GM21390 (cell line): ENCODE results near the gene ORAI1.
"Not testable (repeated sequence)": the region's sequence is repeated elsewhere in the genome, so short reads cannot be mapped to it uniquely, and the experiment has no call there.

ENCODE experiments used
- ATAC-seq: cut with Tn5 transposase; IDR thresholded peaks from one replicate; pipeline ENCODE4 v1.9.1; 2021; ENCODE audit not compliant: unreplicated experiment

The ORAI1 gene

DNA sequence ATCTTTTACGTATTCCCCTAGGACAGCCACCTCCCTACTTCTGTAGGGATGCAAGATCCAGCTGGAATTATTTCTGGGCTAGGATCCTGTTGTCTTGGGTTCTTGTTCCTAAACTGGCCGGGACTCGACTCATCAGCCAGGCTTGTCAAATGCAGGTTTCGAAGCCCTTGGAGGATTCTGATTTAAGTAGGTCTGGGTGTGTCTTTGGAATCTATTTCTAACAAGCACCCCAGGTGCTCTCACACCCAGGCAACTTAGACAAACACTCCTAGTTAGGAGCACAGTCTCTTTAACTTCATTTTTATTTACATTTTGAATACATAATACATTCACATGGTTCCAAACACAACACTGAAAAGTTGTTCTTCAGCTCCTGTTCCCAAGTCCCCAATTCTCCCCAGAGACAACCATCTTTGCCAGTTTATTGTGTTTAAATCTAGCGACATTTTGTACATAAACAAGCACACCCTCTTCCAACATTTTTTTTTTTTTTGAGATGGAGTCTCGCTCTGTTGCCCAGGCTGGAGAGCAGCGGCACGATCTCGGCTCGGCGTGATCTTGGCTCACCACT is 22.2 kb downstream of the ORAI1 start:
- no peak for ATAC-seq

DNA sequence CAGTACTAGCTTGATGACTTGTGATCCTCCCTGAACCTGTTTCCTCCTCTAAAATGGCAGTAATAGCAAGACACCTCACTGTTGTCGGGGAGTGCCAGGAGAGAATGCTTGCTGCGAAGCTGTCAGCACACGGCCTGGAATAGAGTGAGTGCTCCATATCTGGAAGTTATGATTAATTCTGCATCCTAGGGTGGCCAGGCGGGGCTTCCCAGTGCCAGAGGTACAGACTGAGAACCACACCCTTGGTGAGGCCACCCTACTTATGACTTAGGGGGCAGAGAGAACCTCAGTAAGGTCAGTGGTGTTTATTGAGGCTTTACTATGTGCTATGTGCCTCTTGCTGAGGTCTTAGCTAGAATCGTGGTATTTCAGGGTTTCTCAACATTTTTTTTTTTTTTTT is 23.0 kb downstream of the ORAI1 start:
- no peak for ATAC-seq

DNA sequence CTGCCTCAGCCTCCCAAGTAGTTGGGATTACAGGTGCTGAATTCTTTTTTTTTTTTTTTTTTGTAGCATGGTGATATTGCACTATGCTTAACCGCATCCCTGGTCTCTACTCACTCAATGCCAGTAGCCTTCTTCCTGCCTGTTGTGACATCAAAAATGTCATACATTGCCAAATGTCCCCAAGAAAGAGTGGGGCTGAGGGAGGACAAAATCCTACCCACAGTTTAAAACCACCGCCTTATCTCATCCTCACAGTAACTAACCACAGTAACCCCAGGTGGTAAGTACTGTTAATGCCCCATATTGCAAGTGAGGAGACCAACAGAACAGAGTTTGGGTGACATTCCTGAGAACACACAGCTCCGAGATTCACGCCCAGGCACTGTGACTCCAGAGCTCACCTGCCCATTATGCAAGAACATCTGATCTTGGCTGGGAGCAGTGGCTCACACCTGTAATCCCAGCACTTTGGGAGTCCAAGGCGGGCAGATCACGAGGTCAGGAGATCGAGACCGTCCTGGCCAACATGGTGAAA is 23.6 kb downstream of the ORAI1 start:
- no peak for ATAC-seq

DNA sequence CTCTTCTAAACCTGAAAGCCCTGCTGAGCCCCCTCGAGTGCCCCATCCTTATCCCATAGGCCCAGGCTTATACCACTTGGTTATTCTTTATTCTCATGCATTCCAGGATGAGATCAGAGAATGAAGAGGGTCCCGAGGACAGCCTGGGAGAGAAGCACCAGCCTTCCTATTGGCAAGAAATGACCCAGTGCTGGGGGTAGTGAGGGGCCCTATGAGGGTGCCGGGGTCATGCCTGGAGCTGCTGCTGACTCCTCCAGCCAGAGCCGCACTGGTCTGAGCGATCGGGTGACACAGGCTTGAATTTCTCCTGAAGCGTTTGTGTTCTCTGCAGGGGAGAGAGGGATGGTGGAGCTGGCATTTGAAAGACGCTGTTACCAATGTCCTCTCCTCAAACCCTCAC is 25.0 kb downstream of the ORAI1 start:
- ATAC-seq = no peak

DNA sequence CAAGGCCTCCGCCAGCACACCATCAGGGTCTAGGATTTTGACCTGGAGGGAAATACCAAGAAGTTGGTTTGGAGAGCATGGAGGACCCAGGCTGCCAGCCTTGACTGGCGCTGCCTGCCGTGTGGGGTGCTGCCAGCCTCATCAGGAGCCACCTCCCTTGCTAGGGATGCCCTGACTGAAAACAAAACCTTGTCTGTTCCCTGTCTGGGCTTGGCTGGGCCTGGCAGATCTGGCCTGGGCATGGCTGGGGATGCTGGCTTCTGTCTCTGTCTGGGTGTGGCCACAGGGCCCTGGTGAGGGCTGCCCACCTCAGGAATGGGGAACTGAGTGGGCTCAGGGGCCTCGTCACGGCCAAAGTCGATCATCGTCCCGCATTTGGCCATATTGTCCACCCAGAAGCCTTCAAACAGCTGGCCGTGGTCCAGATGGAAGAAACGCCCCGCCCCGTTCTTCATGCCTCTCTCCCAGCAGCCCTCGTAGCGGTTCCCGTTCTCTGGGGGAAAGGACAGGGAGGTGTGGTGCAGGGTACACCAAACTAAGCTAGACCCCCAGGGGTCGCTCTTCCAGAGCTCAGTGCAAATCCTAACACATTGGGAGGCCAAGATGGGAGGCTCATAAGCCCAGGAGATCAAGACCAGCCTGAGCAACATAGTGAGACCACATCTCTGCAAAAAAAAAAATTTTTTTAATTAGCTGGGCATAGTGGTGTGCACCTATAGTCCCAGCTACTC is 26.6 kb downstream of the ORAI1 start:
- ATAC-seq = no peak

DNA sequence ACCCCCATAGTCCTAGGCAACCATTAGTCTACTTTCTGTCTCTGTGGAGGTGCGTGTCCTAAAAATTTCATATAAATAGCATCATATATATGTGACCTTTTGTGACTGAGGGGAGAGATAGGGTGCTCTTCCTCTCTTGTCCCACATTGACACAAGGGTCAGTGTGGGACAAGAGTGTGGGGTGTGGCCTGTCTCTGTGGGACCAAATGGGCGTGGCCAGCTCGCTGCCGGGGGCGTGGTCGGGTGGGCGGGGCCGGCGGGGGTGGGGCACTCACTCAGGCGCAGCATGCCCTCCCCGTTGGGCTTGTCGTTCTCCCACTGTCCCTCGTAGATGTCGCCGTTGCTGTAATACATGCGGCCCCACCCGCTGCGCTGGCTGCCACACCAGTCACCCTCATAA is 27.7 kb downstream of the ORAI1 start:
- ATAC-seq = no peak

DNA sequence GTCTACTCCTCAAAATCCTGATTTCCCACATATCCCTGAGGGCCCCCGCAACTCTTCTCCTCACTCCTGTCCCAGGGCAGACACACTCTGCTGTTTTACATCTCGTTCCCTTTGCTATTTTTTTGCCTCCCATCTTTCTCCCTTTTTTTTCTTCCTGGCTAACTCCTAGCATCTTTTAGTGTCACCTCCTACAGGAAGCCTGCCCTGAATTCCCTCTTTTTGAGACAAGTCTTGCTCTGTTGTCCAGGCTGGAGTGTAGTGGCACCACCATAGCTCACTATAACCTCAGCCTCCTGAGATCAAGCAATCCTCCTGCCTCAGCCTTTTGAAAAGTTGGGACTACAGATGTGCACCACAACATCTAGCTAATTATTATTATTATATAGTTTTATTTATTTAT is 29.8 kb downstream of the ORAI1 start:
- no peak for ATAC-seq

DNA sequence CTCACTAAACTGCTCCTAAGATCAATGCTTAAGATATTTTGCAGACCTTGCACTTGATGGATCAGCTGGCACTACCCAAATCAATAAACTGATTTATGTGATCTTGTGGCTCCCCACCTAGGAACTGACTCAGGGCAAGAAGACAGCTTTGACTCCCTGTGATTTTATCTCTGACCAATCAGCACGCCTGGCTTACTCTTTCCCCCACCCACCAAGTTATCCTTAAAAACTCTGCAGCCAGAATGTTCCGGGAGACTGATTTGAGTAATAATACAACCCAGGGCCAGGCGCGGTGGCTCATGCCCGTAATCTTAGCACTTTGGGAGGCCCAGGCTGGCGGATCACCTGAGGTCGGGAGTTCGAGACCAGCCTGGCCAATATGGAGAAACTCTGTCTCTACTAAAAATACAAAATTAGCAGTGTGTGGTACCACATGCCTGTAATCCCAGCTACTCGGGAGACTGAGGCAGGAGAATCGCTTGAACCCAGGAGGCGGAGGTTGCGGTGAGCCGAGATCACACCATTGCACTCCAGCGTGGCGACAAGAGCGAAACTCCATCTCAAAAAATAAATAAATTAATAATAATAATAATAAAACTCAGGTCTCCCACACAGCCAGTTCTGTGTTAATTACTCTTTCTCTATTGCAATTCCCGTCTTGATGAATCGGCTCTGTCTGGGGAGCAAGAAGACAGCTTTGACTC is 31.1 kb downstream of the ORAI1 start:
- ATAC-seq = no peak

DNA sequence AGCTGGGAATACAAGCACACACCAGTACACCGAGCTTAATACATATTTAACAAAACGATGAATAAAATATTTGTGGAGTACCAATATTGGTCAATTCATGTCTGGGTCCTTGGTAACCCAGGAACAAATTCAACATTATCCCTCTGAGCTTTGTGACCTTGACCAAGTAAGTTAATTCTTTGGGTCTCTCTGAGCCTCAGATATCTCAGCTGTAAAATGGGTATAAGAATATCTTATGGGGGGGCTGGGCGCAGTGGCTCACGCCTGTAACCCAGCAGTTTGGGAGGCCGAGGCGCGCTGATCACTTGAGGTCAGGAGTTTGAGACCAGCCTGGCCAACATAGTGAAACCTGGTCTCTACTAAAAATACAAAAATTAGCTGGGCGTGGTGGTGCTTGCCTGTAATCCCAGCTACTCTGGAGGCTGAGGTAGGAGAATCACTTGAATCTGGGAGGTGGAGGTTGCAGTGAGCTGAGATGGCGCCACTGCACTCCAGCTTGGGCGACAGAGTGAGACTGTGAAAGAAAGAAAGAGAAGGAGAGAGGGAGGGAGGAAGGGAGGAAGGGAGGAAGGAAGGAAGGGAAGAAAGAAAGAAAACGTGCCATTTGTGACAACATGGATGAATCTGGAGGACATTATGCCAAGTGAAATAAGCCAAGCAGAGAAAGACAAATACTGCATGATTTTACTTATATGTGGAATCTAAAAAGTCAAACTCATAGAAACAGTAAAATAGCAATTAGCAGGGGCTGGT is 35.2 kb downstream of the ORAI1 start:
- ATAC-seq = not testable (repeated sequence)

DNA sequence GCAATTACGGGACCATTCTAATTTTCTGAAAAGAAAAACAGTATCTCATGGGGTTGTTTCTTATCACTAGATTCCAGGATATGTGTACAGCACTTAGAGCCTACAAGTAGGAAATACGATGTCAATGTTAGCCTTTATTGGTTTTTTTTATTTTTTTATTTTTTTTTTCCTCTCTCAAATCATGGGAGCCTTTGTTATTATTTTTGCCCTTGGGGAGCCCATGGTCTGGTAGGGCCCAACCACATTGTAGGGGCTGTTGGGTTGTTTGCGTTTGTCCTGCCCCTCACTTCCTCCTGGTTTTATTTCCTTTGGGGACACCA is 37.2 kb downstream of the ORAI1 start:
- no peak for ATAC-seq

DNA sequence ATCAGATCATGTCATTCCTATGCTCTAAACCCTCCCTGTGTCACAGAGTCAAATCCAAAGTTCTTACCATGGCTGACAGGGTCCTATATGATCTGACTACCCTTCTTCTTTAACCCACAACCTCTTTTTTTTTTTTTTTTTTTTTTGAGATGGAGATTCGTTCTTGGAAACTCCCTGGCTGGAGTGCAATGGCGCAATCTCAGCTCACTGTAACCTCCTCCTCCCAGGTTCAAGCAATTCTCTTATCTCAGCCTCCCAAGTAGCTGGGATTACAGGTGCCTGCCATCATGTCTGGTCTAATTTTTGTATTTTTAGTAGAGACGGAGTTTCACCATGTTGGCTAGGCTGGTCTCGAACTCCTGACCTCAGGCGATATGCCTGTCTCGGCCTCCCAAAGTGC is 40.5 kb downstream of the ORAI1 start:
- not testable (repeated sequence) for ATAC-seq

DNA sequence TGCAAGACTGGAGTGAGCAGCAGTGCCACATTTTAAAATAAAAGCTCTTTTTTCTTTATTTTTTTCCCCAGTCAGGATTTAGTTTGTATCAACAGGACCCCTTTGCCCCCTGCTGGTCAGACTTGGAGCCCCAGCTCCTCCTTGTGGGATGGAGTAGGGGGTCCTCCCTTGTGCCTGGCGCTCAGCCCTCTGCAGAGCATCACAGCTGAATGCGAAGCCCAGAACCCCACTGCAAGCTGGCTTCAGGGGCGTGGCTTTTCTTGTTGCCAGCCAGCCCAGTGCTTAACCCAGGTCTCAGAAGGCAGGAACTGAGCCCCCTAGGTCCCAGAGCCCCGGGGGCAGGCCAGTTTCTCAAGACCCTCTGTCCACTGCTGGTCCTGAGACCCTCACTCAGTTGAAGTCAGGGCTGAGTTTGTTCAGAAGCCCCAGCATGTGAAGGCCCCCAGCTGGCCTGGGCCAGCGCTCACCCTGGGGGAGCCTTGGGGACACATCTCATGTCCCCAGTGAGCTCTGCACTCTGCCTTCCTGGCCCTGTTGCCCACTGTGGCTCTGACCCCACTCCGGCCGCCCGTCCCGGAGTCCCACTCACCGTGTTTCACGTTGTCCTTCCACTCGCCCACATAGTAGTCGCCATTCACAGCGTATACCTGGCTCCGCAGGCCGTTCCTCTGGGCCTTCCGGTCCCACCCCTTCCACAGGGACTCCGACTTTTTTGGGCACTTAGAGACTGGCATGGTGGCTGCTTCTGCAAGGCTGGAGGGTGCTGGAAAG is 42.6 kb downstream of the ORAI1 start:
- ATAC-seq = no peak

DNA sequence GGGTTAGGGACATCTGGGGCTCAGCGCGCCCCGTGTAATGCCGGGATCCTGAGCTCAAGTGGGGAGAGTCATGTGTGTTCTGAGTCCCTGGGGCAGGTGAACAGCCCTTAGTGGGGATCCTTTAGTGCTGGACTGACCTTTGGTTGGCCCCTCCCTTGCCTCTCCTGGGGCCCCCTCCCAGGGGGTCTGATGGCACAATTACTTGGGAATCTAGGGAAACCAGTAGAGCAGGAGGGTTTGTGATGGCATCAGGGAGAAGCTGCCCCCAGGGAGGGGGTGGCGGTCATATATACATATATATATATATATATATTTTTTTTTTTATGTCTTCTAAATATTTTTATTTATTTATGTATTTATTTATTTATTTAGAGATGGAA is 43.2 kb downstream of the ORAI1 start, which contains the start of gene MORN3:
TSS of gene MORN3 (minus strand) at position 134 of the 380 bp plus-strand sequence. CDS start 171 bp downstream, outside the sequence.
- ATAC-seq = no peak

DNA sequence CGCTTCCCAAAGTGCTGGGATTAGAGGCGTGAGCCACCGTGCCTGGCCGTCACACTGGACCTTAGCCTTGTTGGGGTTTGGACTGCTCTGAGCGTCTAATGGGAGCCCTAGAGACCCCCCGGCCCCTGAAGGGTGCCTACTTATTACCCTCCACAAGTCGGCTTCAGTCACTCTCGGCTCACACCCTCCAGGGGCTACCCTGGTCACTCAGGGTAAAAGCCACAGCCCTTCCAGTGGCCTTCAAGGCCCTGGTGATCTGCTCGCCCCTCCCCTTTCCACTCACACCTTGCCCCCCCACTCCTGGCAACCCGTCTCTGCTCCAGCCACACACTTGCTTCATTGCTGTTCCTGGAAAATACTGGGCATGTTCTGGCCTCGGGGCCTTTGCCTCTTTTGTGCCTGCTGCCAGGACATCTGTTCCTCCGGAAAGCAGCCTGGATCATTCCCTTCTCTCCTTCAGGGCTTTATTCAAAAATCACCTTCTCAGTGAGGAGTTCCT is 46.7 kb downstream of the ORAI1 start:
- no peak for ATAC-seq

DNA sequence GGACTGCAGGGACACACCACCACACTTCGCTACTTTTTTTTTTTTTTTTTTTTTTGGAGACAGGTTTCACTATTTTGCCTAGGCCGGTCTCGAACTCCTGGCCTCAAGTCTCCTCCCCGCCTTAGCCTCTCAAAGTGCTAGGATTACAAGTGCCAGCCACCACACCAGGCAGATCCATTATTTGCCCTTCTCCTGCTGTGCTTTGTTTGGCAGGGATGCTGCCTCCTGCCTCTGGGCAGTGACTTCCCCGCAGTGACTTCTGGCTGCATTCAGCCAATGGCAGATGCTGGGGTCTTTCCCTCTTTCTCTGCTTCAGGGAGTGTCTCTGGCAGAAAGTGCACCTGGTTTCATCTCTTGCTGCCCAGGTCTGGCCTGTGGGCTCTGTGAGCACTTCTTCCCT is 49.9 kb downstream of the ORAI1 start:
- ATAC-seq = no peak

DNA sequence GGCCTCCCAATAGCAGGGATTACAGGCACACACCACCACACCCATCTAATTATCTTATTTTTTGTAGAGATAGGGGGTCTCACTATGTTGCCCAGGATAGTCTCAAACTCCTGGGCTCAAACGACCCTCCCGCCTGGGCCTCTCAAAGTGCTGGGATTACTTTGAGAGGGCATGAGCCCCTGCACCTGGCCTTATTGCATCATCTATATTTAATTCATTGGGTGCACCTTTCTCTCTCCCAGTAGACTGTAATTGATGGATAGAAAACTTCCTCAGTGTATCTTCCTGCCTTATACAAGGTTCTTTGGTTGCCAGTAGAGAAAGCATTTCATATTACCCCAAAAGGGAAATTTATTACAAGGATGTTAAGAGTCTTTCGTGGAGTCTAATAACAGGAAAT is 52.0 kb downstream of the ORAI1 start:
- no peak for ATAC-seq

DNA sequence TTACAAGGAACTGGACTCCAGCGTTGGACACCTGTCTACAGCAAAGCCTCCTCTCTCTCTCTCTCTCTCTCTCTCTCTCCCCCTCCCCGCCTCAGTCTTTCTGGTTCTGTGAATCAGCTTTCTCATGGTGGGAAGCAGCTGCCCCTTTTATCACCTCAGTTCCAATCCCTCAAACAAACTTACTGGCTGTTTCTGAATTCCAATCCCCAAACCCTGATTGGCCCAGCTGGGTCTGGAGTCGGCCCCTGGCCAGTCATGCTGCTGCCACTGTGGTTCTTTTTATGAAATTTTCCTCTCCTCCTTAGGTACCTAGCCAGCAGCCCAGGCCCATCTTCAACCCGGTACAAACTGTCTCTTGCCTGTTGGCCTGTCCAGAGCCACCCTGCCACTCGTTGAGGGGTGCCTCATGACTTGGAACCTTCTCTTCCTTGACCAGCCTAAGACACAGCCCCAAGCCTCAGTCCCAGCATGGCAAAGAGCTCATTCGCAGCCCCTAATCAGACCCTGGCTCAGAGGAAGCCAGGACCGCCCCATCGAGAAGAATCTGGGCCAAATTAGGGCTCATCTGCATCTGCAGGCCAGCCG is 52.5 kb downstream of the ORAI1 start:
- ATAC-seq = no peak

DNA sequence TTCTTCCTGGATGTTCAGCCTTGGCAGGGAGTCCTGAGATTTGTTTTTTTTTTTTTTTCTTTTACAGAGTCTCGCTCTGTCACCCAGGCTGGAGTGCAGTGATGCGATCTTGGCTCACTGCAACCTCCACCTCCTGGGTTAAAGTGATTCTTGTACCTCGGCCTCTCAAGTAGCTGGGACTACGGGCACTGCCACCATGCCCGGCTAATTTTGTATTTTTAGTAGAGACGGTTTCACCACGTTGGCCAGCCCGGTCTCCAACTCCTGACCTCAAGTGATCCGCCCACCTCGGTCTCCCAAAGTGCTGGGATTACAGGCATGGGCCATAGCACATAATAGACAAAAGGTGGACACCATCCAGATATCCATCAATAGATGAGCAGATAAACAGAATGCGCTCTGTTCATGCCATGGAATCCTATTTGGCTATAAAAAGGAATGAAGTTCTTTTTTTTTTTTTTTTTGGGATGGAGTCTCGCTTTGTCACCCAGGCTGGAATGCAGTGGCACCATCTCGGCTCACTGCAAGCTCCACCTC is 53.4 kb downstream of the ORAI1 start:
- not testable (repeated sequence) for ATAC-seq

DNA sequence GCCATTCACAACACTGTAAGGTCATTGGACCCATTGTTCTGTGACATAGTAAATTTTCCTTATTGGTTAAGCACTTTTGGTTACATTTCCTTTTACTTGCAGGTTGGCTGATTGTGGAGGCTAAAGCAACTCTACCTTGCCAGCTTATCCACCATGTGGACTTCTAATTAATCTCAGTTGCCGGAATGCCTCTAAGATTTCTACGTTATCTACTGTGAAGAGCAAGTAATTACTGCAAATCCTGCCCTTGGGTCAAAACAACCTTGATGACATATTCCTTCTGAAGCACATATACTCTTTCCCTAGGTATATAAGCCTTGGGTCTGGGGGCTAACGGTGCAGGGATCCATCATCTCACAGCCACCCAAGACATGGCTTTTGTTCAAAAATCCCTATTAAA is 62.6 kb downstream of the ORAI1 start:
- no peak for ATAC-seq

DNA sequence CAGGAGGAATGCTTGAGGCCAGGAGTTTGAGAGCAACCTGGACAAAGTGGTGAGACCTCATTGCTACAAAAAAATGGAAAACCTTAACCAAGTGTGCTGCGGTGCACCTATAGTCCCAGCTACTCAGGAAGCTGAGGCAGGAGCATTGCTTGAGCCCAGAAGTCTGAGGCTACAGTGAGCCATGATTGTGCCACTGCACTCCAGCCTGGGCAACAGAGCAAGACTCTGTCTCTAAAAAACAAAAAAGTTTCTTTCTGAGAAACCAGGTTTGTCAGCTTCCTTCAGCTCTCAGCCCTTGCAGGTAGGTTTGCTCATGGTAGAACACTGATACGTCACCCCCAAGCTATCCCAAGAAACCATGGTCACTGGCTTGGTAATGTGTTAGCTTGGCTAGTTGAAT is 63.1 kb downstream of the ORAI1 start:
- no peak for ATAC-seq
